HG03025 (cell line): ENCODE results near the gene ZFAND3.

Source experiments
- ATAC-seq: cut with Tn5 transposase; IDR thresholded peaks from one replicate; pipeline ENCODE4 v1.9.1; 2021; ENCODE audit warnings: mild to moderate bottlenecking, moderate library complexity; ENCODE audit not compliant: unreplicated experiment, low FRiP score

ZFAND3 gene

DNA sequence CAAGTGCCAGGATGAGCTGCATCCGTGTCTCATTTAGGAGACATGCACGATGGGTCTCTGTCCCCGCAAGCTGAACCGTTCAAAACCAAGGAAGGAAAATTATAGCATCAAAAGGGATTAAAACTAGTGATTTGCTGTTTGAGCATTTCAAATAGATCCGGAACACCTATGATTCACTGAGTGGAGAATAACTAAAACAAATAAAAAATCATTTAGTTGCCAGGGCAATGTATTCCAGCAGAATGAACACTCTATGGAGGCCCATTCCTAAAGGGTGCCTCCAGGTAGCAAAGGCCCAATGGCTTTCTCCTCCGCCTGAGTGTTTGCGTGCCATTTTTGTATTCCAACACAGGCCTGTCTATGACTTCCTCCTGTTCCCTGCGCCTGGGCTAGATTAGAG is 354.8 kb downstream of the ZFAND3 start:
- no peak for ATAC-seq

DNA sequence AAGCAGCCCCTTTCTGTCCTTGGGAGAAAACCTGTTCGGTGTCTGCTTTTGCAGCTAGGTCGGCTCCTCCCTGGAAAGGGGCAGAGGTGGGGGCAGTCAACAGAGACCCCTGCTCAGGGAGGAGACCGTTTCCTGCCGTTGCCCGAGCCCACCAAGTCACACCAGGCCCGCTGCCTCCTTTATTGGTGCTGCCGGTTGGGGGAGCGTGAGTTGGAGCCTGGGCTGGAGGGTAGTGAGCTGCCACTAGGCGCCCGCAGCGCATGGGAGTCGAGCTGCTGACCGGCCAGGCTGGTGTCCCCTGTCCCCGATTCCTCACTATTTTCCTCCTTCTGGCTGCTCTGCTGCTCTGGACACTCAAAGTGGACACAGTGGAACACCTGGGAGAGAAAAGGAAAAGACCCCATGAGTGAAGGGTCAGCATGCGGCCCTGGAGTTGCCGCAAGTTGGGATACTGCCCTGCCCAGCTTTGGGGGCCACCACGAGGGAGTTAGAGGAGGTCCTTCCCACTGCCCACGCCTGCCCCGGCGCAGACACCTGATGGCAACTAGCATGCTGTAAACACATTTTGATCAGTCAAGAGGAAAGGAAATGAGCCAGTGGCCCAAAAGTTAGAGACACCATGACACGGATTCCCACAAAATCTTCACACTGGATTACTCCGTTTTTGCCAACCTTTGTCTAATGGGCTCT is 355.4 kb downstream of the ZFAND3 start:
- ATAC-seq = no peak

DNA sequence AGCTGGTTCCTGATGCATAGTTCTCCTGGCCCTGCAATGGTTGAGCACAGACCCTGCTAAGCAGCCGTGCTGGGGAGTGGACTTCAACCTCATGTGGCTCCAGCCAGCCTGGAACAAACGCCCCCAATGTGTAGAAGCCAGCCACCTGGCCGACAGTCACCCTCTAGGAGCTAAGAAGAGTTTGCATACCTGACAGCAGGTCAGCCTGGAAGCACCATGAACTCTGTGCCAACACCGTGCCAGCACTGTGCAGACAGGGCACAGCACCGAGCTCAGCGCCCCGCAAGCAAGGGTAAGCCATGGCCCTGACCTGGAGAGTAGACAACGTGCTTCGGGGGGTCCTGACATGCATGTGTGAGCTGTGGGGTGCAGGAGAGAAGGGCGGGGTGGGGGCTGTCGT is 356.3 kb downstream of the ZFAND3 start:
- no peak for ATAC-seq

DNA sequence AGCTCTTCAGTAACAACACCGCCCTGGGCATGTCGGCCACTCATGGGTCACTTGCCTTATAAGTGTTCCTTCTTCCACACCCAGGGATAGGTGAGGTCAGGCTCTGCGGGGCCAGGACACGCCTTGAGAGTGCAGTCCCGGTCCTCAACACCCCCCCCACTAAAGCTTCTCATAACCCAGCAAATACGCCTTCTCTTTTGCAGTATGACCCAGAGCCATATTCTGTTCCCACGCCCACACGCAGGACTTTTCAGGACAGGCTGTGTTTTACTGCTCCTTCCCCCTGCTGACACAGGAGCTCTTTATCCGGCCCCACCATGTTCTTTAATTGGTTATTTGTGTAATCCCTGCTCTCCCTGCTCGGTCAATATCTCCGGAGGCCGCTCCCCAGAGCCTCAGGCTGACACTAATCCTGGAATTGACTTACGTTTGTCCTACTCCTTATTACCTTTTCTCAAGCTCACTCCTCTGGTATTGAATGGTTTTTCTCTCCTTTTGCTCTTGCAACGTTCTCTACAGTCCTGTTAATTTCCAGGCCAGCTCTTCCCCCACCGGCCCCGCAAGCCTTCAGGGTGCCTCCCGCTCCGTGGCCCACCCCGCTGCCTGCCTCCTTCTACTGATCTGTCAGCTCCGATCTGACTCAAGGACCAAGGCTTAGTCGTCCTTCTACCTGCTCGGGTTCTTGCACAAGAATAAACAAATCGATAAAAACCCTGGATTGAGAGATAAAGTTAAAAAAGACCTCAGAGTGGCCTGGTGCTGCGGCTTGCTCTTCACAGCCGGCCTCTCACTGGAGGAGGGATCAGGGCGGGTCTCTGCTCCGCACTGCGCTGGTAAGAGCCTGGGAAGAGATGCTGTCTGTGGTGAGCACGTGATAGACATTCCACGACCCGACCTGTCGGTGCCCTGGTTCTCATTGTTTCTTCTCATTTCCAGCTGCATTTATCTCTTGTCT is 357.5 kb downstream of the ZFAND3 start:
- ATAC-seq = no peak

DNA sequence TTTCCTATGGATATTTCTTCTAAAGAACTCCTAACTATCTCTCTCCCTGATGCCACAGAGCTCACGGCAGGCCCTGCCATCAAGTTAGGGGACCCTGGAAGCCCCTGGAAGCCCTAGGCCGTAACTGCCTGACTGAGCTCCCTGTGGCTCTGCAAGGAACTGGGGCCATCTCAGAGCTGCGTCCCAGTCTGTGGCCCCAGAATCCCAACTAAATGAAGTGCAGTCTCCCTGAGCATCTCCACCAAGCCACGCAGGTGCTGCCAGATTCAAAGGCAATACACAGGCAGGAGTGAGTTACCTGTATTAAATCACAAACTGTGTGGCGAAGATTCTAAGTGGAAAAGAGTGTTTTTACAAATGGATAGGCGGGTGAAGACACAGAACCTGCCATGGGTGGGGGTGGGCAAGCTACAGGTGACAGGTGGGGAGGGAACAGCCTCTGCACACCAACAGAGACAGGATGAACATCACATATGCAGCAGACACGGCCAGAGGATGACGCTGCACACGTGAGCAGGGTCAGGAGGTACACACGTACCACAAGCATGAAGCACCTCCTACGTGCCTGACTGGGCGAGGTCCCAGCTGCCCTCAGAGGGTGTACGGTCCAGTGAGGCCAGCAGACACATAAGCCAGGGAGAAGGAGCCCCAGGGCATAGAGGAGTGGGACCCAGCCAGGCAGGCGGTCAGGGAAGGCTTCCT is 358.5 kb downstream of the ZFAND3 start:
- no peak for ATAC-seq

DNA sequence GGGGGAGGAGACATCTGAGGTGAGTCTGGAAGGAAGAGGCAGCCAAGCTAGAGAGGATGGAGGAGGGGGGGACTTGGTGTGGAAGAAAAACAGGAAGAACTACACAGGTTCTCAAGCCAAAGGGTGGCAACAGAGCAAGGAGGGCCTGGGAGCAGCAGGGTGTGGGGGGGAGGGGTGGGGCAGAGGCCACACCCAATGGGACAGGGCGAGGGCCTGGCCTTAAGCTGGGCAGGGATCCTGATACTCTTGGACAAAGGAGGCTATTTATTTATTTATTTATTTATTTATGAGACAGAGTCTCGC is 359.0 kb downstream of the ZFAND3 start:
- ATAC-seq = no peak

DNA sequence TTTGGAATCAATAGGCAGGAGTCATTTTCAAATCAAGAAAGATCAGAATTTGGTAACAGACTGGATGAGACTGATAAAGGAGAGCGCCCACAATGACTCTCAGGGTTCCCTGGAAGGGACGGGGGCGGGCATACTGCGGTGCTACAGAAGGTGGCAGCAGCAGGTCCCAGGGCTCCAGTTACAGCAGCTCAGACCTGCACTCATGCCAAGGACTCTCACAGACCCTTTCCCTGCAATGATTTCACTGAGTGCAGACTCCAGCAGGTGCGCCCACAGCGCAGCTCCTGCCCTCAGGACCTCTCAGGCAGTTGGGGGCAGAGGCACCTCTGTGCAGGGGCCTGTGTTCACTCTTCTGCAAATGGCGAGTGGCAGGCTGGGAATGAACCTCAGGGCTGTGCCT is 359.8 kb downstream of the ZFAND3 start:
- ATAC-seq = no peak

DNA sequence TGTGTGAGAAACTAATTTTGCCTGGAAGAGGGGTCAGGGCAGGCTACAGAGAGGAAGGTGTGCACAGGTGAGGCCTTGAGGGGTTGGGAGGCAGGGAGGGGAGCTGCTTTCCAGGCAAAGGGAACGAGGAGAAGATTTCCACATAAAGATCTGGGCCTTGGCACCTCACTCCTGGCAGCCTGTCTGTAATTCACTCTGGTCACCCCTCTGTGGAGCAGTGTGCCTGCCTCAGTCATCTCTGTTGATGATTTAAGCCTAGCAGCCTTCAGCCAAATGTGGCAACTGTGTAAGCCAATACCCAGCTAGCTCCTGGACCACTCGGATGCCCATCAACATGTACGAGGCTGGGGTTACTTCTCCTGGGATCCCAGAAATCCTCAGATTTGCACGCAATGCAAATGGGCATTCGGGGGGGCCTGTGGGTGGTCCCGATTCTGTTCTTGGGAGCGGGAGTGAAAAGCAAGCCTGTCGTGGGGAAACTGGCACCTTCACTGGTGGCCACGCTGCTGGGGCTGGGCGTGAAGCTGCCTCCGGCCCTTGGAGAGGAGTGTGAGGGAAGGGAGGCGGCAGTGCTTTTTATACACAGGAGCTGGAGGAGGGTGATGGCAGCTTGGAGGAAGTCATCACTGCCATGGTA is 360.4 kb downstream of the ZFAND3 start:
- ATAC-seq = no peak

DNA sequence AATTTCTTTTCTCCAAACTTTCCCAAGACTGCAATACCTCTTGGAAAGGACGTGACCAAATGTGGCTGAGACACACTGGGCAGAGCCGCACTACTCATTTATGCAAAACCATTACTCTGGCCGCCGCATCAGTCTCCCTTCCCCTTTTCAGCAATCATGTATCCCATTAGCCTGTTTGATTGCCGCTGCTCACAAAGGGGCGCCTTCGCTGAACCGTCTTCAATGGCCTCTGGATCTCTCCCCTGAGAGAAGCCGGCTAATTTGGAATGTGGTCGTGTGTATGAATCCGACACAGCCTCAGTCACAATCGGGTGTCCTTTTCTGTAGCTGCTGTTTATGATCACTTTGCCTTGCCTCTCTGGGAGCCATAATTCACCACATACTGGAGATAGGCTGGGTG is 361.1 kb downstream of the ZFAND3 start:
- no peak for ATAC-seq

DNA sequence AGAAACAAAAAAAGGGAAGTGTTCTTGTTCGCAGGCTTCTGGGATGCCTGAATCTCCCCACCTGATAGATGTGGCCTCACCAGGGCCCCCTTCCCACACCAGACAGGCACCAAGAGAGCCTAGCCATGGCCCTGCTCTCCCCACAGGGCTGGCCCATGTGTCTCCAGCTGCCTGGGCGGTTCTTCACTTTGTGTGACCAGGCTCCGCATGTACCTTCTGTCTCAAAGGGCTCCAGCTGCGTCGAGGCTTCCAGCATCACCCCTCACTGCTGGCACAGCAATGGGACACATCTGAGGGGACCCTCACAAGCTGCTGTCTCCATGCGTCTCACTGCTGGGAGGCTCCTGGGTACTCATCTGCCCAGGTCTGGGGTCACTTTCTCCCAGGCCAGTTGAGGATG is 362.9 kb downstream of the ZFAND3 start:
- no peak for ATAC-seq

DNA sequence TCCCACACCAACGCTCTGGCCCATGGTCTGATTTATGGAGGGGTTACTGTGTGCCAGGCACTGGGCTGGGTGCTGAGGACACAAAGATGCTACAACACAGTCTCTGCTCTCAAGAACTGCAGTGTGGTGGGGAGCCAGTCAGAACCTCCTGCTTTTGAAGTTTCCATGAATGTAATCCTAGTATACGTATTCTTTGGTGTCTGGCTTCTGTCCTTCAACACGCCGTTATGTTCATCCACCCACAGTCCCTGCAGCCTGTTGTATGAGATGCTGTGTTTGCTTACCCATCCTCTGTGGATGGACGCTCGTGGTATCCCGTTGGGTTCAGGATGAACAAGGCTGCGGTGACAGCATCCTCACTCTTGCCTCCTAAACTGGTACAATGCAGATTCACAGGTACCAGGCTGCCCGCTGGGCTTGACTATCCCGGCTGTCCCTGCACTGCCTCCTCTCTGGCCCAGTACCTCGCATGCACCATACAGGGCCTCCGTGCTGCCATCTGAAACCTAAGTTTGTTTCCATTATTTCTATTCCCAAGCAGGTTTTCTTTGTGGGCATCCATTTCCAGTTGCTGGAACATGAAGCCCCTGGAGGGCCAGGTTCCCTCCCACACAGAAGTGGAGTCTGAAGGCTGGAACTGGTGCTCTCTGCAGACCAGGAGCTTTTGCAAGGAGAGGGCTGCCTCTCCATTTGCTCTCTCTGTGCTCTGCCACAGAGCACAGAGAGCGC is 364.5 kb downstream of the ZFAND3 start:
- no peak for ATAC-seq

DNA sequence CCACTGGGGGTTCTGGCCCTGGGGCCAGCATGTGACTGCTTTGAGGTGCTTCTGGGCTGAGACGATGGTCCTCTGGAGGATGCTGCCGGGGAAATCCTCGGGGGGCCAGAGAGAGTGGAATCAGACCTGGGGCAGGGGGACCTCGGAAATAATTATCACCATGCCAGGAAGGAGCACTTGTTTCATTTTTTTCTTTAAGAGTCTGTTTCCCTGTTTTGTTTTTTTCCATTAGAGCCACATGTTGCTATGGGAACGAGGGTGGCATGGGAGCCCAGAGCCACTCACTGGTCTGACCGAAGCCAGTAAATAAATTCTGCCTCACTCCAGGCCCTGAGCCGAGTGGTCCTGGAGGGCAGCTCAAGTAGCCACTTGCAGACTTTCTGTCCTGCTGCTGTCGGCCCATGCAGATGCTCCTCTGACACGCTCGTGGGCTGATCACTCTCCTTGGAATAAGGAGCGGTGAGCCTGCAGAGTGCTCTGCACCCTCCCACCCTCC is 365.1 kb downstream of the ZFAND3 start:
- no peak for ATAC-seq

DNA sequence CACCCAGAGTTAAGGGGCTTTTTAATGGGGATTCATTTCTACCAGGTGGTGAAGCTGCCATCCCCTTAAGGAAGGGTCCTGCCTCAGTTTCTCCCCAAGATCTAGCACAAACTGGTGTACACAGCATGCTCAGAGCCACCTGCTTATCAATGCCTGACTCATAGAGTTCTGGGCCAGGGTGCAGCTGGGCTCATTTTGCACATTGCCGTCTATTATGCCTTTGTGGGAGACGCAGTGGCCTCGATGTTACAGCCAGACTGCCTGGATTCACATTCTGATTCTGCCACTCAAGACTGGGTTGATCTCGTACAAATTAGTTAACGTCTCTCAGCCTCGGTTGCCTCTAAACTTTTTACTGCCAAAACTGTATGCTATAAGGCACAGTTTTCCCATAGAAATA is 365.7 kb downstream of the ZFAND3 start:
- ATAC-seq = no peak

DNA sequence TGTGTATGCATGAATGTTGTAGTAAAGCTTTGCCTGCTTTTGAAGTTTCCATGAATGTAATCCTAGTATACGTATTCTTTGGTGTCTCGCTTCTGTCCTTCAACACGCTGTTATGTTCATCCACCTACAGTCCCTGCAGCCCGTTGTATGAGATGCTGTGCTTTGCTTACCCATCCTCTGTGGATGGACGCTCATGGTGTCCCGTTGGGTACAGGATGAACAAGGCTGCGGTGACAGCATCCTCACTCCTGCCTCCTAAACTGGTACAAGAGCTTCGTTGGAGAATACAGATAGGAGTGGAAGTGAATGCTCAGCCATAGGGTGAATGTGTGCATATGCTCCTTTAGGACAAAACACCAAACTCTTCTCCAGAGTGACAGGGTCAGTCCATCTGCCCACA is 366.2 kb downstream of the ZFAND3 start:
- no peak for ATAC-seq

DNA sequence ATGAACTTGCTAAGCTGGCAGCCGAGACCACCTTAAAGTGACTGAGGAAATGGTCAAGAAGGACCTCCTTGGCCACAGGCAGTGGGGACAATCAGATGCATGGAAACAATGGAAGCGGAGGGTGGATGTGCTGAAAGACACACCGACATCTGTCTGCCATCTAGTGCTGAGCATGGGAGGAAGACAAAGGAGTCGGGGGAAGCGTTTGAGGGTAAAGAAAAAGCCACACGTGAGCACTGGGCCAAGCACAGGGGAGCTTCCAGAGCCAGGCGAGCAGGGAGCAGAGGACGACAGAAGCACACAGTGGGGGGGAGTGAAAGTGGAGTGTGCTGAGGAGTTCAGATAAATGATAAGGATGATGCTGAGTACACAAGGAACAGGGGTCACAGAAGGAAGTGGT is 367.8 kb downstream of the ZFAND3 start:
- no peak for ATAC-seq

DNA sequence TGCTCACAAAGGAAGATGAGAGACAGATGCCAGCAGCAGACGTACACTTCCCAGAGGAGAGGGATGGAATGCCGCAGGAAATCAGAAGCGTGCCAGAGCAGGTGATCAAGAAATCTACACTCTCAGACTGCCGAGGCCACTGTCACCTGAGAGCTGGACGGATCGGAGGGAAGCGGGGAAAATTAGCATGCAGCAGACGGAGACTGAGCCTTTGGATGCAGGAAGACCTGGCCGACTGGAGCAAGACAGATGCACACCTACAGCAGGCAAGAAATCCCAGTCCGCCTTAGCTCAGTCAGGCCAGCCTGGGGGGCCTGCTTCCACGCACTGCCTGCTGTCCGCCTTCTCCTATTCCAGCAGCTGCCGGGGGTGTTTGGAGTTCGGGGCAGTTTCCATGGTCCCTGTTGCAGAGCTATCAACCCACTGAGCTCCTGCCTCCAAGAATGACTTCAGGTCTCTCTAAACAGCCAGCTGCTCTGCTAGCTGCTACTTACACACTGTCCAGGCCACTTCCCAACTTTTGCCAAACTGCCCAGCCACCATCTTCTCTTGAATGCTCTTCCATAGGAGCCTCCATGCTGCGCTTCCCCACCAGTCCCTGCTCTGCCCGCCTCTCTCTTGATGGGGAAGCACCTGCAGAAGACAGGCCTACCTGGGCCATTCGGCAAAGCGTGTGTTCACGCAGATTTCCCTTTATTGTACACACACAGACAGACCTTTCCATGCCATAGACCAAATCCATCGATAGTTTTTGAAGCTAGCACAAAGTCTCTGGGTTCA is 368.5 kb downstream of the ZFAND3 start:
- ATAC-seq = no peak

DNA sequence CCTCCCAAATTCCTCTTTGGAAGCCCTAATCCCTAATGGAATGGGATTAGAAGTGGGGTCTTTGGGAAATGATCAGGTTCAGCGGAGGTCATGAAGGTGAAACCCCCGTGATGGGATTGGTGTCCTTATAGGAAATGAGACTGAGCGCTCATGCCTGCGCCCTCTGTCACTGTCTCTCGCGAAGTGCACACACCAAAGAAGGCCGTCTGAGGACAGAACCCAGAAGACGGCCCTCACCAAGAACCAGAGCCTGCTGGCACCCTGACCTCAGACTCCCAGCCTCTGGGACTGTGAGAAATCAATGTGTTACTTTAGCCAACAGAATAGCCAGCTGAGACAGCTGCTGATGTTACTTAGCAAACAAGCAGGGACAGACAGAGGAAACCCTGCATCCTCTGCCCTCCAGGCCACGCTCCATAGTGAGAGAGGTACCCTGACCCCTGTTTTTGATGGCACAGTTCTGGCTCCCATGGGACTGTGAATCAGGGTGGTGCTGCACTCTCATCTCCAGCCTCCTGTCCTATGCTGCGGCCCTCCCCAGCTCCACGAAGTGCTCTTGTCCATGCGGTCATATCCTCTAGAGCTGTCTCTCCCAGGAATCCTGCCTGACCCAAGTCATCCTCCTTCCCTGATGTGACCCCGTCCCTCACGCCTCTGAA is 369.3 kb downstream of the ZFAND3 start:
- no peak for ATAC-seq

DNA sequence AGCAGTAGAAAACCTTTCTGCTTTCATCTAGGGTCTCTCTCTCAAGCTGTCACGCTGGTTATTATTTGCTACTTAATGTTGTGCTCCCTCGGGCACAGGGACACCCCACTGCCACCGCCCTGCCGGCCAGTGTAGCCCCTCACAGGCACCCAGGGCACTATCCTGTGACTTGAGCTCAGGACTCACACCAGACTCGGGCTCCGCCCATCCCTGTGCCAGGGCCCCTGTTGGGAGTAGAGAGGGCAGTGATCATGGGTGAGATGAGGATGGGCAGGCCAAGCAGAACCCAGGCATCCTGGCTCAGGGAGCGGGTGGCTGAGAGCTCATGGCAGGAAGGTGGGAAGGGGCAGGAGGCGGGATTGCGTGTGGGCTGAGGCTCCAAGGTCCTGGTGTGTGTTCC is 371.9 kb downstream of the ZFAND3 start:
- ATAC-seq = no peak

DNA sequence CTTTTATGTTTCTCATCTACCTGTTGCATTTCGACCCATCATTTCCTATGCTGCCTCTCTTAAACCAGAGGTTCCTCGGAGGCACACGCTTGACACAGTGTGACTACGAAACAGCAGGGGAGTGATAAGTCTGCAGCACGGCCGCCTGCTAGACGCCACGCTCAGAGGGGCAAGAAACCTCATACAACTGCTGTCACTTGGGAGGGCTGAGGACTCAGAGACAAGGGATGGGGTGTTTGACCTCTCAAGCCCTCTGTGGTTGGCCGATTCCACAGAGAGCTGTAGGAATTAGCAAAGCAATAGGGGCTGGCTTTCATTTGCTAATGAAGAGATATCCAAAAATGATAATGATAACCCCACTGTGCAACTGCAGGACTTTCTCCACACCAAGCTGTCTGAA is 372.5 kb downstream of the ZFAND3 start:
- no peak for ATAC-seq
